HG03108 (cell line): Measurements from ENCODE around the gene IL15.
"Not testable (repeated sequence)": the region's sequence is repeated elsewhere in the genome, so short reads cannot be mapped to it uniquely, and the experiment has no call there.

Experiments
- ATAC-seq: cut with Tn5 transposase; IDR thresholded peaks from one replicate; pipeline ENCODE4 v1.9.1; 2021; ENCODE audit warnings: moderate library complexity; ENCODE audit not compliant: unreplicated experiment

IL15 gene

GRCh38 chr4:141645611-141646340, 9.4 kb downstream of the IL15 start:
- no peak for ATAC-seq

DNA sequence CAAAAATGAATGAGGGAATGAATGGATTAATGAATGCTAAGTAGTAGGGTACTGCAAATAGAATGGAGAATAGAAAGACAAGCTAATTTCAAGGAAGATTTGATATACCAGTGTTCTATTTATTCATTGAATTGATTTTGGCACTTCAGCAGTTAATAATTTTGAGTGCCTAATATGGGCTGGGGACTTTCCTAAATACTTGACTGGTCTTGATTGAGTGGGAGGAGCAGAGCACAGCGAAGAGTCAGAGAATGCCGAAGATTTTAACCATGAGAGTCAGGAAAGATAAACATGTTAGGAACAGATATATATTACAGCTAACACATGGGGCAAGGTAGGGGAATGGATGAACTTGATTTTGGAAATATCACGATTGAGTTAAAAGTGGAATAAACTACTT, 10.6 kb downstream of the IL15 start:
- ATAC-seq, result no peak

- ATAC-seq, result no peak
These were observed 11.6 kb downstream of the IL15 start for GRCh38 chr4:141647966-141648365.

- ATAC-seq, result no peak
These were observed 15.9 kb downstream of the IL15 start for GRCh38 chr4:141652161-141652778.

DNA sequence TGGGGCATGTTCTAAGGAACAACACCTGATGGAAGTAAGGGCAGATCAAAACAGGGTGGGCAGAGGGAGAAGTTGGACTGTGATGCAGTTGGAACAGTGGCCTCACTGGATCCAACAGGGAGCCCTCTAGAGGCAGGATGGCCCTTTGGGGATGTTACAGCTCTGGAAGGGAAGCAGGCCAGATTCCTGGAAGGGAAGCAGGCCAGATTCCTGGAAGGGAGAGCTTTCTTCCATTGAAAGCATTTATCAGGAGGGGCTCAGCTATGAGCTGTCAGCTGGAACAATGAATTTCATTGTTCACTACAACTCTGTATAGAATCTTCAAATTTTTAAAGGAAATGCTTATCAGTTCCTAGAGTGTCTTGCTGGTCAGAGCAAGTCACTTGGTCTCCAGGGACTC, 17.7 kb downstream of the IL15 start:
- ATAC-seq, result no peak

DNA sequence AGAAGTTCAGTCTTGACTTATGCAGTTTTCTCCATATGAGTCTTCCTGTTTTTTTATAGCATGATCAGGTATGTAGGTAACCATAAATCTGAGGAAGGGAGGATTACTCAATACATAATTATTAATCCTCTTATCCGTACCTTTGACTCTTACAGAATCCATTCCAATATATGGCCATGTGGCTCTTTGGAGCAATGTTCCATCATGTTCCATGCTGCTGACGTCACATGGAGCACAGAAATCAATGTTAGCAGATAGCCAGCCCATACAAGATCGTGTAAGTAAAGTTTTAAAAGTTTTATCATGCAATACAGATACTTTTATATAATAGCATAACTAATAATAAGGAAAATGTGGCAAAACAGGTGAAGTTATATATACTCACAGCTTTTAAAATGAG, 19.6 kb downstream of the IL15 start:
- no peak for ATAC-seq

DNA sequence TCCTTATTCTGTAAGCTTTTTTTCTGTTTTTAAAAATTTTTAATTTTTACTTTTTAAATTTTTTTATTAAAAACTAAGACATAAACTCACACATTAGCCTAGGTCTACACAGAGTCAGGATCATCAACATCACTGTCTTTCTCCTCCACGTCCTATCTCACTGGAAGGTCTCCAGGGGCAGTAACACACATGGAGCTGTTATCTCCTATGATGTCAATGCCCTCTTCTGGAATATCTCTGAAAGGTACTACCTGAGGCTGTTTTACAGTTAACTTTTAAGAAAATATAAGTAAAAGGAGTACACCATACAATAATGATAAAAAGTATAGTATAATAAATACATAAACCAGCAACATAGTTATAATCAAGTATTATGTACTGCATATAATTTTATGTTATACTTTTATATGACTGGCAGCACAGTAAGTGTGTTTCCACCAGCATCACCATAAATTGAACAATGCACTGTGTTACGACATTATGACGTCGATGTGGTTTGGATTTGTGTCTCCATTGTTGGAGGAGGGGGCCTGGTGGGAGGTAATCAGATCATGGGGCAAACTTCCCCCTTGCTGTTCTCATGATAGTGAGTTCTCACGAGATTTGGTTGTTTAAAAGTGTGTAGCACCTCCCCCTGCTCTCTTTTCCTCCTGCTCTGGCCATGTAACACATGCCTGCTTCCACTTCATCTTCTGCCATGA, 21.3 kb downstream of the IL15 start:
- ATAC-seq, result no peak

GRCh38 chr4:141658309-141658708, 21.9 kb downstream of the IL15 start:
- no peak for ATAC-seq

DNA sequence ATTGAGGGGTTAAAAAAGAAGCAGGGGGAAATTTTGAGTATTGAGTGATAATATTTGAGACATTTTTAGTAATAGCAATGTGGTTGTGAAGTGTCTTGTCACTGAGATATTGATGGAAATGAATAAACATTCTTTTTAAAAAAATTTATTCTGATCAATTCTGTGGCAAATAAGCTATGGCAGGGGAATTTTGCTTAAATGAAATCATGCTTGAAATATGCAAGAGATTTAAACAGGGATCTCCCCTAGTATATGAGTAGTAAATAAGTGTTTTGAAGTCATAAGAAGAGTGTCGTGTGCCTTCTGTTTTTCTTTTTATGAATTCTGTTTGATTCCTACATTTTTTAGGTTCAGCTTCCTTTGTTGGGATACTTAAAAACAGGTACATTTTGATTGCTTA, 23.2 kb downstream of the IL15 start:
- ATAC-seq, result no peak

- no peak for ATAC-seq
These were observed 24.5 kb downstream of the IL15 start for GRCh38 chr4:141660880-141661279.

- no peak for ATAC-seq
These were observed 32.0 kb downstream of the IL15 start for GRCh38 chr4:141668200-141668910.

- no peak for ATAC-seq
These were observed 33.1 kb downstream of the IL15 start for GRCh38 chr4:141669501-141669900.

GRCh38 chr4:141675384-141675783, 39.0 kb downstream of the IL15 start:
- no peak for ATAC-seq

GRCh38 chr4:141676087-141676670, 39.8 kb downstream of the IL15 start:
- no peak for ATAC-seq

DNA sequence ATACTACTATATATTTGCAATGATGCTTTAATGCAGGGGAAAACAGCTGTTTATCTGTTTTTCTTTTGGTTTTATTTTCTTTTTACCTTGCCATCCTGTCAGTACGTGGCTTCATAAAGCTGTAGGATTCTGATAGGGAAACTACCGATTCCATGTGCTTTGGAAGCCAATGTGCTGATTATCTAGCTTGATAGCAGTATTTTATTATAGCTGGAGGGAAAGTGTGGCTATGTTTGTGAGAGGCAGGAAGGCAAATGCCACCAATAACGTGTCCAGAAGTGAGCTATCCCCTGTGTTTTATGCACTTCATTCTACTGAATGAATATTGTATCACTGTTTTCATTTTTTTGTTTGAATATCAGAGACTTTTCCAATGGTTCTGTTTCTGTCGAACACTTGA, 43.7 kb downstream of the IL15 start:
- no peak for ATAC-seq

DNA sequence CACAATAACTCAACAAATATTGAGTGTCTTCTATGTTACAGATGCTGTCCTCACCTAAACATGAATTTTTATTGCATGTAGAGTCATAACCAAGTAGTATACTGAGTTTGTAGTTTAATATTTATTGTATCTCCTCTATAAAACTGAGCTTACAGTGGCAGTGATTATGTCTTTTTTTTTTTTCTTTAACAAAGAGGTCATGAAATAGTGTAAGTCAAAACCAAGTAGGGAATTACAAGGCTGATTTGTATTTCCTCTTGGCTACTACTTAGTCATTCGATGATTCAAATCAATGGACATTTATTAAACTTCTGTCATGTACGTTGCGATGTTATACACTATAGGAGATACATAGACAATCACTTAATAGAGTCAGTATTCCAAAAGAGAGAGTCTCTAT, 48.4 kb downstream of the IL15 start:
- no peak for ATAC-seq

GRCh38 chr4:141686146-141686775, 49.9 kb downstream of the IL15 start:
- ATAC-seq, result no peak

GRCh38 chr4:141686879-141687278, 50.5 kb downstream of the IL15 start:
- ATAC-seq, result no peak

DNA sequence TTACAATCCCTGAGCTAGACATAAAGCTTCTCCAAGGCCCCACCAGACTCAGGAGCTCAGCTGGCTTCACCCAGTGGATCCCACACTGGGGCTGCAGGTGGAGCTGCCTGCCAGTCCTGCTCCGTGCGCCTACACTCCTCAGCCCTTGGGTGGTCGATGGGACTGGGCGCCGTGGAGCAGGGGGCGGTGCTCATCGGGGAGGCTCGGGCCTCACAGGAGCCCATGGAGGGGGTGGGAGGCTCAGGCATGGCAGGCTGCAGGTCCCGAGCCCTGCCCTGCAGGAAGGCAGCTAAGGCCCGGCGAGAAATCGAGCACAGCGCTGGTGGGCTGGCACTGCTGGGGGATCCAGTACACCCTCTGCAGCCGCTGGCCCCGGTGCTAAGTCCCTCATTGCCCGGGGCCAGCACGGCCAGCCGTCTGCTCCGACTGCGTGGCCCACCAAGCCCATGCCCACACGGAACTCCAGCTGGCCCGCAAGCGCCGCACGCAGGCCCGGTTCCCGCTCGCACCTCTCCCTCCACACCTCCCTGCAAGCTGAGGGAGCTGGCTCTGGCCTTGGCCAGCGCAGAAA, 53.4 kb downstream of the IL15 start:
- not testable (repeated sequence) for ATAC-seq

GRCh38 chr4:141691247-141691646, 54.9 kb downstream of the IL15 start:
- not testable (repeated sequence) for ATAC-seq
